ENCODE data around the gene ARHGAP8.

The ARHGAP8 gene

DNA sequence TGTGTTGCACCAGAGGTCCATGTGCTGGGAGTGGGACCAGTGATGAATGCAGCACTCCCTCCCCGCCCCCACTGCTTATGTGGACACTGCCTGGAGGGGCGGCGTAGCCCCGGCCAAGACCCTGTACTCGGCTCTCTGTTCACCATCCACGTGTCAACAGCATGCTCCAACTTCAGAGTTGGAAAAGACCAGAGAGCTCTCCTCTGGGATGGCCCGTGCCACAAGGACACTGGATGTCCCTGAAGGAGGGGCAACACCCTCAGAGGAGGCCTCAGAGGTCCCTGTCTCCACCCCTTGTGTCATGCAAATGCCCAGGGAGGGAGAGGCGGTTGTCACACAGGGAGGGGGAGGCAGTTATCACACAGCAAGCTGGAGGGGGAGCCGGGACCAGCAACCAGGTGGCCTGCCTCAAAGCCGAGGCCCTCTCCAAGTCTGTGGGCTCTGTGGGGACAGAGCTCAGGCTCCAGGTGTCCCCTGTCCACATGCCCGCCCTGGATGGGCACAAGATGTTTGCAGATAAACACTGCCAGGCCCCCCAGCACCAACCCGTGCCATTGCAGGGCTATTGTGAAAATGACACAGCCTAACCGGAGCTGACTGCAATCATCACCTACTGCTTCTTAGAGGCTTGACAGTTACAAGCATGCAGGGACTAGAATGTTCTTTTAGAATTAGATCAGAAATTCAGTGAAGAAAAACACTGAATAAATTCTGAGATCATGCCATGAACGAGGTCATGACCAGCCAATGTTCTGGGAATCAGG is 136.3 kb downstream of the ARHGAP8 start:
- H3K4me3 ChIP-seq (ENCODE audit: low read depth, low read length) = no peak overlapping the region
- TF ChIP-seq, protein P1, sequence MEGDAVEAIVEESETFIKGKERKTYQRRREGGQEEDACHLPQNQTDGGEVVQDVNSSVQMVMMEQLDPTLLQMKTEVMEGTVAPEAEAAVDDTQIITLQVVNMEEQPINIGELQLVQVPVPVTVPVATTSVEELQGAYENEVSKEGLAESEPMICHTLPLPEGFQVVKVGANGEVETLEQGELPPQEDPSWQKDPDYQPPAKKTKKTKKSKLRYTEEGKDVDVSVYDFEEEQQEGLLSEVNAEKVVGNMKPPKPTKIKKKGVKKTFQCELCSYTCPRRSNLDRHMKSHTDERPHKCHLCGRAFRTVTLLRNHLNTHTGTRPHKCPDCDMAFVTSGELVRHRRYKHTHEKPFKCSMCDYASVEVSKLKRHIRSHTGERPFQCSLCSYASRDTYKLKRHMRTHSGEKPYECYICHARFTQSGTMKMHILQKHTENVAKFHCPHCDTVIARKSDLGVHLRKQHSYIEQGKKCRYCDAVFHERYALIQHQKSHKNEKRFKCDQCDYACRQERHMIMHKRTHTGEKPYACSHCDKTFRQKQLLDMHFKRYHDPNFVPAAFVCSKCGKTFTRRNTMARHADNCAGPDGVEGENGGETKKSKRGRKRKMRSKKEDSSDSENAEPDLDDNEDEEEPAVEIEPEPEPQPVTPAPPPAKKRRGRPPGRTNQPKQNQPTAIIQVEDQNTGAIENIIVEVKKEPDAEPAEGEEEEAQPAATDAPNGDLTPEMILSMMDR (IDR thresholded peaks at IDR 0.05; ENCODE audit: insufficient read depth, low read depth, low read length, missing control alignments) = no peak
- no peak for DNase-seq (ENCODE audit: low read depth)

GRCh38 chr22:44889255-44889878 is 137.0 kb downstream of the ARHGAP8 start:
- TF ChIP-seq, protein P1 (IDR thresholded peaks at IDR 0.05; ENCODE audit: insufficient read depth, low read depth, low read length, missing control alignments) = no peak
- DNase-seq (ENCODE audit: low read depth) = peak; percentile 11
- no peak overlapping the region for H3K4me3 ChIP-seq (ENCODE audit: low read depth, low read length)

- H3K4me3 ChIP-seq (ENCODE audit: low read depth, low read length) = no peak overlapping the region
- TF ChIP-seq, protein P1 (IDR thresholded peaks at IDR 0.05; ENCODE audit: insufficient read depth, low read depth, low read length, missing control alignments) = no peak
- no peak for DNase-seq (ENCODE audit: low read depth)
Observed at GRCh38 chr22:44890416-44891292, 138.3 kb downstream of the ARHGAP8 start.

DNA sequence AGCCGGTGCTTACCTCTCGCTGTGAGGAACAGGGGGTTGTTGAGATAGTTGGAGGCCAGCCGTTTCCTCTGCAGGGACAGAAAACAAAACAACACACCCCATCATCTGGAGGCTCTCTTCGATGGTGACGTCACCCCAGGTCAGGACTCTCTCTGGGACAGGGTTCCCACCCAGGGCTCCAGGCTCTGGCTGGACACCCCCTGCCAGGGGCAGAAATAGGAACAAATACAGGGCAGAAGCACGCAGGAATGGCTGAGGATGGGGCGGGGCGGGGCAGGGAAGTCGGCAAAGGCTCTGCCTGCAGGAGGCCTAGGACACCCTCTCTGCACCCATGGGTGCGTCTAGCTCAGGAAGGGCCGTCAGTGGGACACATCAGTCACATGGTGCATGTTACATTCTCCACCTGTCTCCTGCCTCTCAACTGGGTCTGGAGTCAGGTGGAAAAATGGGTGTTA is 138.9 kb downstream of the ARHGAP8 start:
- TF ChIP-seq, protein P1 (IDR thresholded peaks at IDR 0.05; ENCODE audit: insufficient read depth, low read depth, low read length, missing control alignments) = no peak
- no peak overlapping the region for H3K4me3 ChIP-seq (ENCODE audit: low read depth, low read length)
- no peak for DNase-seq (ENCODE audit: low read depth)

DNA sequence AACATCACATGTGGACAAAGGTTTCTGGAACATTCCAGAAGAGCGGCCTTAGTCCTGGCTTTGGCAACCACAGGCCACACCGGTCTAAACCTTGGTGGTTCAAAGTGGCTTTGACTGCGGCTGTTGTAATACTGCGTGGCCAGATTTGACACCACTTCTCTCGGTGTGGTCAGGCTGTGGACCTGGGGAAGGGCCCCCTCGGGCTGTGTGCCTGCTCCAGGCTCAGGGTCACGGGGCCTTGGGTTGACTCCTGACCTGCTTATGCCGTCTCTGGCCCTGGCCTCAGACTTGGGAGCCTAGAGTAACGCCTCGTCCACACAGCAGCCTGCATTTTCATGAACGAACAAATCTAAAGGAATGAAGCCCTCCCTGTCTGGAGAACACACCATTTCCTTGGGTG is 139.4 kb downstream of the ARHGAP8 start:
- TF ChIP-seq, protein P1 (IDR thresholded peaks at IDR 0.05; ENCODE audit: insufficient read depth, low read depth, low read length, missing control alignments) = no peak
- DNase-seq (ENCODE audit: low read depth) = no peak
- no peak overlapping the region for H3K4me3 ChIP-seq (ENCODE audit: low read depth, low read length)

DNA sequence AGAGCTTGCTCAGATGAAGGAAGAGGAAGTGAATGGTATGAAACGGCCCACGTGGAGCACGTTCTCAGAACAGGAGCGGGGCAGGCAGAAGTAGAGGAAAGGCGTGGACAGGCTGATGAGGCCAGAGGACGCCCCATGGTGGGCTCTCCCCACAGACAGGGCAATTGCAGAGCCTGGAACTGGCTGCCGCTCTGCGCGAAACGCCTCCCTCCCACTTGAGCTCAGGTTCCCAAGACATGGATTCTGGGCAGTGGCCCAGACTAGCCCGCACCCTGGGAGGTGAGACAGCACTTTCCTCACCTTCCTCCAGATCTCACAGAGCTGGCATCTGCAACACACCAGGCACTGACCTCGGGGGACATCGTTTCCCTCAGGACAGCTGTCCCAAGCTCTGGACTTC is 139.9 kb downstream of the ARHGAP8 start:
- DNase-seq (ENCODE audit: low read depth) = no peak
- no peak overlapping the region for H3K4me3 ChIP-seq (ENCODE audit: low read depth, low read length)
- TF ChIP-seq, protein P1 (IDR thresholded peaks at IDR 0.05; ENCODE audit: insufficient read depth, low read depth, low read length, missing control alignments) = no peak

Measured in GM12865 (cell line).